HEK293 (cell line): ENCODE data around the gene ALPK3.

Source experiments
- HOXA7 ChIP-seq: sonication (generic); formaldehyde crosslinking; IDR thresholded peaks from 2 replicates; pipeline ENCODE4 v1.8.1; 2022; ENCODE audit warnings: missing genetic modification reagents, borderline replicate concordance
- SCRT1 ChIP-seq: fragments of 450-650 bp; formaldehyde crosslinking; IDR thresholded peaks from 2 replicates; pipeline ENCODE4 v1.5.1; 2016; ENCODE audit warnings: missing biosample characterization, missing genetic modification characterization, borderline replicate concordance
- SP2 ChIP-seq: fragments of 450-650 bp; formaldehyde crosslinking; IDR thresholded peaks from 2 replicates; pipeline ENCODE4 v1.5.1; 2016; ENCODE audit warnings: missing biosample characterization, missing genetic modification characterization
- ZNF133 ChIP-seq: fragments of 450-650 bp; formaldehyde crosslinking; IDR thresholded peaks from 2 replicates; pipeline ENCODE4 v1.5.1; 2016; ENCODE audit warnings: missing biosample characterization, missing genetic modification characterization
- ZNF146 ChIP-seq: fragments of 450-650 bp; formaldehyde crosslinking; IDR thresholded peaks from 2 replicates; pipeline ENCODE4 v1.5.1; 2016; ENCODE audit warnings: missing biosample characterization, missing genetic modification characterization
- ZNF2 ChIP-seq: fragments of 450-650 bp; formaldehyde crosslinking; IDR thresholded peaks from 2 replicates; pipeline ENCODE4 v1.5.1; 2016; ENCODE audit warnings: missing biosample characterization, missing genetic modification characterization
- ZNF23 ChIP-seq: fragments of 450-650 bp; formaldehyde crosslinking; IDR thresholded peaks from 2 replicates; pipeline ENCODE4 v1.5.1; 2016; ENCODE audit warnings: missing biosample characterization, missing genetic modification characterization, borderline replicate concordance
- ZNF274 ChIP-seq, 2 experiments: fragments of 200-500 bp in 1 of 2; fragments of 450-650 bp in 1 of 2; sonication (Bioruptor generic) in 1 of 2; formaldehyde crosslinking in 1 of 2; IDR thresholded peaks; 2 replicates each; pipeline versions ENCODE4 v1.5.1 to v1.6.1; 2014 to 2016; ENCODE audit warnings: borderline replicate concordance in 1 of 2, inconsistent platforms in 1 of 2, low read length in 1 of 2, missing biosample characterization in 1 of 2, missing genetic modification characterization in 1 of 2
- ZNF596 ChIP-seq: fragments of 450-650 bp; IDR thresholded peaks from 2 replicates; pipeline ENCODE4 v1.5.0; 2018; ENCODE audit warnings: missing biosample characterization, mild to moderate bottlenecking, missing genetic modification characterization, moderate library complexity
- ZNF768 ChIP-seq: fragments of 450-650 bp; formaldehyde crosslinking; IDR thresholded peaks from 2 replicates; pipeline ENCODE4 v1.5.1; 2018; ENCODE audit warnings: missing biosample characterization, mild to moderate bottlenecking, missing genetic modification characterization
- TF ChIP-seq, protein P1 (sequence below): fragments of 450-650 bp; formaldehyde crosslinking; IDR thresholded peaks from 2 replicates; pipeline ENCODE4 v1.5.1; 2016; ENCODE audit warnings: missing biosample characterization, missing genetic modification characterization
- TF ChIP-seq, protein P2 (sequence below): fragments of 450-650 bp; formaldehyde crosslinking; IDR thresholded peaks from 2 replicates; pipeline ENCODE4 v1.5.1; 2016; ENCODE audit warnings: missing biosample characterization, missing genetic modification characterization

DNA sequence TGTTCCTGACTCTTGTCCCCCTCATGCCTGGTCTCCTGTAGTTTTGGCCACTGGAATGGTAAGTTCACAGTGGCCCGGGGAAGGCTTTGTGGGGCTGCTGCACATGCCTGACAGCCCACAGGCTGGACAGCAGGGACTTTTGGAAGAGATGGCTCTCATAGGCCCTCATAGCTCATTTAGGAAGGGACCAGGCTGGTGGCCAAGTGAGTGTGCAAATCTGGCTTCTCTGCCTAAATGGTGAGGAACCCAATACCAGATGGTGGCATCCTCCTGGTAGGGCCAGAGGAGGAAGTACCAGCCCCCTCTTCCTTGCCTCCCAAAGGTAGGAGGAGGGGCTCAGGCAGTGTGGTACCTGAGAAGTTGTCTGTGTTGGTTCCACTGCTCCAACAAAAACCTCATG lies 25.6 kb downstream of the ALPK3 start:
- TF ChIP-seq, protein P1, sequence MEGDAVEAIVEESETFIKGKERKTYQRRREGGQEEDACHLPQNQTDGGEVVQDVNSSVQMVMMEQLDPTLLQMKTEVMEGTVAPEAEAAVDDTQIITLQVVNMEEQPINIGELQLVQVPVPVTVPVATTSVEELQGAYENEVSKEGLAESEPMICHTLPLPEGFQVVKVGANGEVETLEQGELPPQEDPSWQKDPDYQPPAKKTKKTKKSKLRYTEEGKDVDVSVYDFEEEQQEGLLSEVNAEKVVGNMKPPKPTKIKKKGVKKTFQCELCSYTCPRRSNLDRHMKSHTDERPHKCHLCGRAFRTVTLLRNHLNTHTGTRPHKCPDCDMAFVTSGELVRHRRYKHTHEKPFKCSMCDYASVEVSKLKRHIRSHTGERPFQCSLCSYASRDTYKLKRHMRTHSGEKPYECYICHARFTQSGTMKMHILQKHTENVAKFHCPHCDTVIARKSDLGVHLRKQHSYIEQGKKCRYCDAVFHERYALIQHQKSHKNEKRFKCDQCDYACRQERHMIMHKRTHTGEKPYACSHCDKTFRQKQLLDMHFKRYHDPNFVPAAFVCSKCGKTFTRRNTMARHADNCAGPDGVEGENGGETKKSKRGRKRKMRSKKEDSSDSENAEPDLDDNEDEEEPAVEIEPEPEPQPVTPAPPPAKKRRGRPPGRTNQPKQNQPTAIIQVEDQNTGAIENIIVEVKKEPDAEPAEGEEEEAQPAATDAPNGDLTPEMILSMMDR, result no peak
- TF ChIP-seq ZNF146 (tag by site-specific recombination), result no peak
- no peak for TF ChIP-seq ZNF2 (tag by site-specific recombination)
- TF ChIP-seq ZNF133 (tag by site-specific recombination), result no peak
- no peak for TF ChIP-seq SP2 (tag by site-specific recombination)
- no peak for TF ChIP-seq HOXA7 (CRISPR knock-in tag)
- TF ChIP-seq ZNF768 (tag by site-specific recombination), result no peak
- TF ChIP-seq ZNF596 (tag by site-specific recombination), result no peak
- TF ChIP-seq, protein P2, sequence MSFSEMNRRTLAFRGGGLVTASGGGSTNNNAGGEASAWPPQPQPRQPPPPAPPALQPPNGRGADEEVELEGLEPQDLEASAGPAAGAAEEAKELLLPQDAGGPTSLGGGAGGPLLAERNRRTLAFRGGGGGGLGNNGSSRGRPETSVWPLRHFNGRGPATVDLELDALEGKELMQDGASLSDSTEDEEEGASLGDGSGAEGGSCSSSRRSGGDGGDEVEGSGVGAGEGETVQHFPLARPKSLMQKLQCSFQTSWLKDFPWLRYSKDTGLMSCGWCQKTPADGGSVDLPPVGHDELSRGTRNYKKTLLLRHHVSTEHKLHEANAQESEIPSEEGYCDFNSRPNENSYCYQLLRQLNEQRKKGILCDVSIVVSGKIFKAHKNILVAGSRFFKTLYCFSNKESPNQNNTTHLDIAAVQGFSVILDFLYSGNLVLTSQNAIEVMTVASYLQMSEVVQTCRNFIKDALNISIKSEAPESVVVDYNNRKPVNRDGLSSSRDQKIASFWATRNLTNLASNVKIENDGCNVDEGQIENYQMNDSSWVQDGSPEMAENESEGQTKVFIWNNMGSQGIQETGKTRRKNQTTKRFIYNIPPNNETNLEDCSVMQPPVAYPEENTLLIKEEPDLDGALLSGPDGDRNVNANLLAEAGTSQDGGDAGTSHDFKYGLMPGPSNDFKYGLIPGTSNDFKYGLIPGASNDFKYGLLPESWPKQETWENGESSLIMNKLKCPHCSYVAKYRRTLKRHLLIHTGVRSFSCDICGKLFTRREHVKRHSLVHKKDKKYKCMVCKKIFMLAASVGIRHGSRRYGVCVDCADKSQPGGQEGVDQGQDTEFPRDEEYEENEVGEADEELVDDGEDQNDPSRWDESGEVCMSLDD (tag by site-specific recombination), result no peak
- TF ChIP-seq ZNF274 (IDR thresholded peaks at IDR 0.05; ENCODE audit: low read length), result no peak
- TF ChIP-seq ZNF274 (tag by site-specific recombination; IDR thresholded peaks at IDR 0.05; ENCODE audit: borderline replicate concordance), result no peak
- TF ChIP-seq SCRT1 (tag by site-specific recombination), result no peak
- TF ChIP-seq ZNF23 (tag by site-specific recombination), result no peak
